ENCODE measurements around the gene MADD. TPM values are rescaled to one million over a fixed set of nuclear protein-coding genes. Genes with fewer than 3 reads are reported as not detected.
A peak's percentile ranks its signal among the peaks of the same experiment; 100 is the strongest.

MADD gene
- total and polyA plus RNA-seq, 10 of the 15 experiments (the other 5 are each of a cell fraction or from before 2014, with no cell fraction given): 0.47 to 35.4 (median 17.6) TPM

DNA sequence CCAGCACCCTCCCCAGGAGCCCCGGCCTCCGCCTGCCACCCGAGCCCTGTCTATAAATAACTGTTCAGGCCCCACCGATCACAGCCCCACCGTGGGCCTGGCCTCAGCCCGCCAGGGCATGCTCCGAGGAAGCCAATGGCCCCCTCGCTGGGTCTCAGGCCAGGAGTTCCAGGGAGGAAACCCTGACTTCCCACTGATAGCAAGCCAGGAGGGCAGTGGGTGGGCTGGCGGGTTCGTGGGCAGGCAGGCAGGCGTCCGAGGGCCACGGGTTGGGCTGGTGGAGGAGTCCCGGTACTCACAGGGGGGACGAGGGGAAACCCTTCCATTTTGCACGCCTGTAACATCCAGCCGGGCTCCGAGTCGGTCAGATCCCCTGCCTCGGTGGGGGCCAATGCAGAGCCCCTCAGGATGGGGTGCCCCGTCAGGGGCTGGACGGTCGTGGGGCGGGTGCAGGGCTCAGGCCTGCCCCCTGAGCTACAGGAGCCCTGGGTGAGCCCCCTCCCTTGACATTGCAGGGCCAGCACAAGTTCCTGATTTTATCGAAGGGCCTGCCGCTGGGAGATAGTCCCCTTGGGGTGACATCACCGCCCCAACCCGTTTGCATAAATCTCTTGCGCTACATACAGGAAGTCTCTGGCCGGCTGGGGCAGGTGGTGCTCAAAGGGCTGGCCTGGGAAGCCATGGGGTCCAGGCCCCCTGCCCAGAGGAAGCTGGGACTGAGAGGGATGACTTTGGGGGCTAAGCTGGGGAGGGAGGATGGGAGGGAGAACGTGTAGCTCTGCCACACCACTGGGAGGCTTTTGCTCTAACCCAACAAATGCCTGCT is 108.3 kb downstream of the MADD start, which contains the start of gene SPI1 (continued):
- TF ChIP-seq, protein P1, sequence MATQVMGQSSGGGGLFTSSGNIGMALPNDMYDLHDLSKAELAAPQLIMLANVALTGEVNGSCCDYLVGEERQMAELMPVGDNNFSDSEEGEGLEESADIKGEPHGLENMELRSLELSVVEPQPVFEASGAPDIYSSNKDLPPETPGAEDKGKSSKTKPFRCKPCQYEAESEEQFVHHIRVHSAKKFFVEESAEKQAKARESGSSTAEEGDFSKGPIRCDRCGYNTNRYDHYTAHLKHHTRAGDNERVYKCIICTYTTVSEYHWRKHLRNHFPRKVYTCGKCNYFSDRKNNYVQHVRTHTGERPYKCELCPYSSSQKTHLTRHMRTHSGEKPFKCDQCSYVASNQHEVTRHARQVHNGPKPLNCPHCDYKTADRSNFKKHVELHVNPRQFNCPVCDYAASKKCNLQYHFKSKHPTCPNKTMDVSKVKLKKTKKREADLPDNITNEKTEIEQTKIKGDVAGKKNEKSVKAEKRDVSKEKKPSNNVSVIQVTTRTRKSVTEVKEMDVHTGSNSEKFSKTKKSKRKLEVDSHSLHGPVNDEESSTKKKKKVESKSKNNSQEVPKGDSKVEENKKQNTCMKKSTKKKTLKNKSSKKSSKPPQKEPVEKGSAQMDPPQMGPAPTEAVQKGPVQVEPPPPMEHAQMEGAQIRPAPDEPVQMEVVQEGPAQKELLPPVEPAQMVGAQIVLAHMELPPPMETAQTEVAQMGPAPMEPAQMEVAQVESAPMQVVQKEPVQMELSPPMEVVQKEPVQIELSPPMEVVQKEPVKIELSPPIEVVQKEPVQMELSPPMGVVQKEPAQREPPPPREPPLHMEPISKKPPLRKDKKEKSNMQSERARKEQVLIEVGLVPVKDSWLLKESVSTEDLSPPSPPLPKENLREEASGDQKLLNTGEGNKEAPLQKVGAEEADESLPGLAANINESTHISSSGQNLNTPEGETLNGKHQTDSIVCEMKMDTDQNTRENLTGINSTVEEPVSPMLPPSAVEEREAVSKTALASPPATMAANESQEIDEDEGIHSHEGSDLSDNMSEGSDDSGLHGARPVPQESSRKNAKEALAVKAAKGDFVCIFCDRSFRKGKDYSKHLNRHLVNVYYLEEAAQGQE (IDR thresholded peaks at IDR 0.05; ENCODE audit: low read depth, low read length): no peak
- TF ChIP-seq CHD2 (IDR thresholded peaks at IDR 0.05; ENCODE audit: borderline replicate concordance, low read depth, low read length) (0 out of 2 replicates have a peak, but pooled peaks have one; percentile 35), ZNF384 (IDR thresholded peaks at IDR 0.05; ENCODE audit: borderline replicate concordance, low read depth, low read length) (no peak), FOS (IDR thresholded peaks at IDR 0.05; ENCODE audit: borderline replicate concordance, extremely low read depth, insufficient read length) (no peak), ASH2L (IDR thresholded peaks at IDR 0.05; ENCODE audit: borderline replicate concordance, low read depth) (no peak), FOXK2 (IDR thresholded peaks at IDR 0.05) (no peak), SUPT20H (IDR thresholded peaks at IDR 0.05; ENCODE audit: borderline replicate concordance, control insufficient read depth, low read depth, low read length) (no peak), NFYA (IDR thresholded peaks at IDR 0.05; ENCODE audit: borderline replicate concordance, low read depth, low read length) (no peak), NBN (IDR thresholded peaks at IDR 0.05) (0 out of 2 replicates have a peak, but pooled peaks have one; percentile 63), TCF3 (IDR thresholded peaks at IDR 0.05; ENCODE audit: borderline replicate concordance, insufficient read depth, low read depth, low read length) (peak; percentile 76; the same call in 1 of the 2 replicates), RFX5 (IDR thresholded peaks at IDR 0.05; ENCODE audit: low read depth, low read length) (peak; percentile 25; the same call in 1 of the 2 replicates), SP1 (IDR thresholded peaks at IDR 0.05; ENCODE audit: low read depth, low read length) (no peak)
- TF ChIP-seq, protein P2, sequence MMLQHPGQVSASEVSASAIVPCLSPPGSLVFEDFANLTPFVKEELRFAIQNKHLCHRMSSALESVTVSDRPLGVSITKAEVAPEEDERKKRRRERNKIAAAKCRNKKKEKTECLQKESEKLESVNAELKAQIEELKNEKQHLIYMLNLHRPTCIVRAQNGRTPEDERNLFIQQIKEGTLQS (IDR thresholded peaks at IDR 0.05; ENCODE audit: borderline replicate concordance, extremely low read depth, low read depth, low read length): no peak
- TF ChIP-seq, protein P3, sequence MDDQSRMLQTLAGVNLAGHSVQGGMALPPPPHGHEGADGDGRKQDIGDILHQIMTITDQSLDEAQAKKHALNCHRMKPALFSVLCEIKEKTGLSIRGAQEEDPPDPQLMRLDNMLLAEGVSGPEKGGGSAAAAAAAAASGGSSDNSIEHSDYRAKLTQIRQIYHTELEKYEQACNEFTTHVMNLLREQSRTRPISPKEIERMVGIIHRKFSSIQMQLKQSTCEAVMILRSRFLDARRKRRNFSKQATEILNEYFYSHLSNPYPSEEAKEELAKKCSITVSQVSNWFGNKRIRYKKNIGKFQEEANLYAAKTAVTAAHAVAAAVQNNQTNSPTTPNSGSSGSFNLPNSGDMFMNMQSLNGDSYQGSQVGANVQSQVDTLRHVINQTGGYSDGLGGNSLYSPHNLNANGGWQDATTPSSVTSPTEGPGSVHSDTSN (IDR thresholded peaks at IDR 0.05; ENCODE audit: insufficient replicate concordance, low read depth, low read length): no peak
- TF ChIP-seq, protein P4, sequence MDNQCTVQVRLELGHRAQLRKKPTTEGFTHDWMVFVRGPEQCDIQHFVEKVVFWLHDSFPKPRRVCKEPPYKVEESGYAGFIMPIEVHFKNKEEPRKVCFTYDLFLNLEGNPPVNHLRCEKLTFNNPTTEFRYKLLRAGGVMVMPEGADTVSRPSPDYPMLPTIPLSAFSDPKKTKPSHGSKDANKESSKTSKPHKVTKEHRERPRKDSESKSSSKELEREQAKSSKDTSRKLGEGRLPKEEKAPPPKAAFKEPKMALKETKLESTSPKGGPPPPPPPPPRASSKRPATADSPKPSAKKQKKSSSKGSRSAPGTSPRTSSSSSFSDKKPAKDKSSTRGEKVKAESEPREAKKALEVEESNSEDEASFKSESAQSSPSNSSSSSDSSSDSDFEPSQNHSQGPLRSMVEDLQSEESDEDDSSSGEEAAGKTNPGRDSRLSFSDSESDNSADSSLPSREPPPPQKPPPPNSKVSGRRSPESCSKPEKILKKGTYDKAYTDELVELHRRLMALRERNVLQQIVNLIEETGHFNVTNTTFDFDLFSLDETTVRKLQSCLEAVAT (IDR thresholded peaks at IDR 0.05): no peak; the same call in 1 of the 2 replicates
- TF ChIP-seq, protein P5, sequence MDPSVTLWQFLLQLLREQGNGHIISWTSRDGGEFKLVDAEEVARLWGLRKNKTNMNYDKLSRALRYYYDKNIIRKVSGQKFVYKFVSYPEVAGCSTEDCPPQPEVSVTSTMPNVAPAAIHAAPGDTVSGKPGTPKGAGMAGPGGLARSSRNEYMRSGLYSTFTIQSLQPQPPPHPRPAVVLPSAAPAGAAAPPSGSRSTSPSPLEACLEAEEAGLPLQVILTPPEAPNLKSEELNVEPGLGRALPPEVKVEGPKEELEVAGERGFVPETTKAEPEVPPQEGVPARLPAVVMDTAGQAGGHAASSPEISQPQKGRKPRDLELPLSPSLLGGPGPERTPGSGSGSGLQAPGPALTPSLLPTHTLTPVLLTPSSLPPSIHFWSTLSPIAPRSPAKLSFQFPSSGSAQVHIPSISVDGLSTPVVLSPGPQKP (IDR thresholded peaks at IDR 0.05; ENCODE audit: low read depth, low read length): no peak
- TF ChIP-seq, protein P6, sequence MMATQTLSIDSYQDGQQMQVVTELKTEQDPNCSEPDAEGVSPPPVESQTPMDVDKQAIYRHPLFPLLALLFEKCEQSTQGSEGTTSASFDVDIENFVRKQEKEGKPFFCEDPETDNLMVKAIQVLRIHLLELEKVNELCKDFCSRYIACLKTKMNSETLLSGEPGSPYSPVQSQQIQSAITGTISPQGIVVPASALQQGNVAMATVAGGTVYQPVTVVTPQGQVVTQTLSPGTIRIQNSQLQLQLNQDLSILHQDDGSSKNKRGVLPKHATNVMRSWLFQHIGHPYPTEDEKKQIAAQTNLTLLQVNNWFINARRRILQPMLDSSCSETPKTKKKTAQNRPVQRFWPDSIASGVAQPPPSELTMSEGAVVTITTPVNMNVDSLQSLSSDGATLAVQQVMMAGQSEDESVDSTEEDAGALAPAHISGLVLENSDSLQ (IDR thresholded peaks at IDR 0.05): no peak

All from GM12878 (cell line).